NCI-H2029 treated with DMSO at 0.1 percent for 48 hours (cell line): ENCODE measurements around the gene OR6M1.

Experiments
- DNase-seq: peaks from one replicate; lab custom pipeline; 2025; lab: John Stamatoyannopoulos, UW

OR6M1 gene

DNA sequence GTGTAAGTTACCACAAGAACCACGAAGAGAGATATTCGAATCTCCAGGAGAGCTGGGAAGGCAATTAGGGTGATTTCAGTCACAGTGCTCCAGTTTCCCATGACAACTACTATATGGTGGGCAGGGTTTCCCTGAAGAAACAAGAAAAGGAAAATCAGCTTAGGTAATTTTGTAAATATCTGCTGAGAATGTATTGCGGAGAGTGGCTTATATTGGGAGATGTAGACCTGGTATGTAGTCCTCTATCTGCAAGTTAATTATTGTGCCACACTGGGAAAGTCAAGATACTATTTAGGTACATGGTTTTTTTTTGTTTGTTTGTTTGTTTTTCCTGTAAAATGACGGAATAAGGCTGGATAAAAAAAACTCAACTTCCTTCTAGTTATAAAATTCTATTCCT is at the start of gene OR6M1:
OR6M1 (minus strand) TSS at position 101 of the 400 bp plus-strand sequence; CDS start at position 101, 0 bp downstream.
- no peak for DNase-seq

- DNase-seq: no peak
These were observed 46.9 kb upstream of the OR6M1 start for GRCh38 chr11:123853038-123853437.

GRCh38 chr11:123852321-123852720 is 46.2 kb upstream of the OR6M1 start:
- no peak for DNase-seq

DNA sequence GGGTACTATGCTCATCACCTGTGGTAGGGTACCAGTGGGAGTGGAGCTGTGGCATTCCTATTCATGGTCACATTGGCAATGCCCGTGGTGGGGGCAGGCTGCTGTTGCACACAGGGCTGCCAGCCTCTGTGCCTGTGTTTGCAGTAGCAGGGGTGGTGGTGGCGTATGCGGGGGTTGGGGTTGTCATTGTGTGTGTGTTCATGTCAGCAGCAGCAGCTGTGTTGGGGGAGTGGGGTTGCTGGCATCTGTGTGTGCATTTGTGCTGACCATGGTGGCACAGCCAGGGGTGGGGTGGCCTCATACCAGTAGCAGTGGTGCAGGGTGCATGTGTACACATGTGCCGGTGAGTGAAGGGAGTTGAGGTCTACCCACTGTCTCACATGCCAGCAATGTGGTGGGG is 45.0 kb upstream of the OR6M1 start:
- no peak for DNase-seq

GRCh38 chr11:123841174-123841573 is 35.0 kb upstream of the OR6M1 start:
- DNase-seq: no peak

- no peak for DNase-seq
These were observed 33.0 kb upstream of the OR6M1 start for GRCh38 chr11:123839131-123839530.

DNA sequence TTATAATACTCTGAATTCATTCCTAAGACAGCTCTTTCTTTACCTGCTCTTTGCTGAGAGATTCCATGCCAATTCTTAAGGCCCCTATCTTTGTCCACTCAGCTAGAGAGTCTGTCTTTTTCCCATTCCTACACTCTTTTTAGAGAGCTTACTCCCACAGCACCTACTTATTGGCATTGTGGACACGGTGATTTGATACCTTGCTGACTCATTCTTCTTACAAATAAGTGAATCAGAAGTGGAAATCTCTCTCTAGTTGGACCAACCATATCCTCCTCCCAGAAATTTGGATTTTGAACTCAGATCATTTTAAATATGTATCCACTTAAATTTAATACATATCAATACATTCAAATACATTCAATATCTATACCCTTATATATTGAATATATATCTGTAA is 32.5 kb upstream of the OR6M1 start:
- no peak for DNase-seq

- DNase-seq: no peak
These were observed 32.0 kb upstream of the OR6M1 start for GRCh38 chr11:123838199-123838598.

GRCh38 chr11:123833095-123833494 is 26.9 kb upstream of the OR6M1 start:
- no peak for DNase-seq

DNA sequence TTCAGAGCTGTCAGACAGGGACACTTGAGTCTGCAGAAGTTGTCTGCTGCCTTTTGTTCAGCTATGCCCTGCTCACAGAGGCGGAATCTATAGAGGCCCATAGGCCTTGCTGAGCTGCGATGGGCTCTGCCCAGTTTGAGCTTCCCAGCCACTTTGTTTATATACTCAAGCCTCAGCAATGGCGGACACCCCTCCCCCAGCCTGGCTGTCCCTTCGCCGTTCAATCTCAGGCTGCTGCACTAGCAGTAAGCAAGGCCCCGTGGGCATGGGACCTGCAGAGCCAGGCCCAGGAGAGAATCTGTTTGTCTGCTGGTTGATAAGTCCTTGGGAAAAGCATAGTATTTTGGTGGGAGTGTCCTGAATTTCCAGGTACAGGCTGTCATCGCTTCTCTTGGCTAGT is 23.6 kb upstream of the OR6M1 start:
- no peak for DNase-seq

DNA sequence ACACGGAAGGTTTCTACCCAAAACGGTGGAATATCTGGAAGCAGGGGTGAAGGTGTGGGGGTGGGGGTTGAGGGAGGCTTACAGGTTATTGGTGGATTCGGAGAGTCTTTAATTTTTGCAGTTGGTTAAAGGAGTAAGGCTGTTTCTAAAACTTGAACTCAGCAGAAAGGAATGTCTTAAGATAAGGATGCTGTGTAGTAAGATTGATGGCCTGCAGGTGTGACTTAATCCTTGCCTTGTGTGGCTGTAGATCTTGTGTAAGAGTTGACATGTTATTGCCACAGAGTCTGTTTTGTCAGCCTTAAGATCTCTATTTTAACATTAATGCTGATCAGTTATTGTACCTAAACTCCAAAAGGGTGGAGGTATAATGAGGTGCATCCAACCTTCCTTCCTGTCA is 16.4 kb upstream of the OR6M1 start:
- no peak for DNase-seq

DNA sequence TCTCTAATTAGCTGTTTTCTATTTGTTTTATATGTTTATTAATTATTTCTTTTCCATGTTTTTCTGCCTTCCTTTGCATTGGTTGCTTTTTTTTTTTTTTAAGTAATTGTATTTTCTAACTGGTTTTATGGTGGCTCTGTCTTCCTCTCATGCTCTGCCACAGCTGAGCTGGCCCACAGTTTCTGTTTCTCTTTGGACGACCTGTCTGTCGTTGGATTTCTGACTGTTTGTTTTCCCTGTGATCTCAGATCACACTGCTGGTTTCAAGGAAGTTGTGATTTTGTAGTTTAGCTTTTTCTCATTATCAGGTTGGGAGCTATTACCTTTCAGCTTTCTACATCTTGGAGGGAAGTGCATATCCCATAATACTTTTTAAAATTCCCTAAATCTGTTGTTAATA is 15.9 kb upstream of the OR6M1 start:
- DNase-seq: no peak

GRCh38 chr11:123815122-123815521 is 9.0 kb upstream of the OR6M1 start:
- no peak for DNase-seq

- DNase-seq: no peak
These were observed 4.4 kb downstream of the OR6M1 start for GRCh38 chr11:123801765-123802164.

DNA sequence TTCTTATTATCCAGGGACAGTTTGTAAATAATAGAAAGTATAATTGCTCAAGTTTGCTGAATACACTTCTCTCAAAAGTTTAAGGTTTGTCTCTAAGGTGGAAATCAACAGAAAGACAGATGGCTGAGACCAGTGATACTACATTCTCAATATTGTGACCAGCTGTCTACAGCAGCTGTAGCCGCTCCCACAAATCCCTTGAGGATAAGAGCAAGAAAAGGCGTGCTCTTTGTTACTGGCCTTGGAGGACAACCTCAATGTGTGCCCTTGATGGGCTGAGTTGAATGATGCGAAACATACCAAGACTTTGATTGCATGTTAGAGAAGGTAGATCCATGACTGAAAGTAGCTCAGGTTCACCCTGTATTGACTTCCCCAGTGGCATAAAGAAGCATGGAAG is 6.1 kb downstream of the OR6M1 start:
- DNase-seq: no peak

DNA sequence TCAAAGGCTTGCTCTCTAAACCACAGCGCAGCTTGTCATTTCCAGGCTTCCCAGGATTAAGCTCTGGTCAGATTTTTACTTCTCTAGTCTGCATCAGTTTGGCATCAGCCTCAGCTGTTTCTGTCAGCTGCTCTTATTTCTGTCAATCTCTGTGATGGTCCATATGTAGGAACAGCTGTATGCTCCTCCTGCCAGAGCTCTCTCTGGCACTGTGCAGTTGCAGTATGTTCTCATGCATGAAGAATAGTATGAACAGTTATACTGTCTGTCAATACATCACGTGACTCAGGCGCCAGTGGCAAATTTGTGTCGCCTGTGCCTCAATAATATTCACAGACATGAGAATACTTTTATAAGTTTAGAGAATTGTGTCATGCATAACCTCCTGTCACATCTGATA is 6.7 kb downstream of the OR6M1 start:
- DNase-seq: no peak

- no peak for DNase-seq
These were observed 7.5 kb downstream of the OR6M1 start for GRCh38 chr11:123798513-123799252.

DNA sequence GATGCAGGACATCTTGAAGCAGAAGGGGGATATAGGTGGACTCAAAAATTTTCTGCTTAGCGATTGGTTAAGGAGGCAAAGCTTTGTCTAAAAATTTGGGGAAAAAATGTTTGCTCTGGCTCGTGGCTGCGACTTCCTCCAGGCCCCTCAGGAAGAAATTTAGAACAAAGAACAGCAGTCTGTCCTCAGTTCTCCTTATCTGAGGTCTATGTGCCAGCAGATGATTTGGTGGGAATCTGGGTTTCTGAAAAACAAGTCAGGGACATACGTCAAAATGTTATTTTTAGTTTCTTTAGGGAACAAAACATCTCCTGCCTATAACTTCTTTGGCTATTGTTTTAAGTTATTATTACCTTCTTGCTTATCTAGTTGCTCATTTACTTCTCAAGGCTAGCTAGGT is 8.1 kb downstream of the OR6M1 start:
- no peak for DNase-seq

GRCh38 chr11:123797541-123797940 is 8.6 kb downstream of the OR6M1 start:
- no peak for DNase-seq

DNA sequence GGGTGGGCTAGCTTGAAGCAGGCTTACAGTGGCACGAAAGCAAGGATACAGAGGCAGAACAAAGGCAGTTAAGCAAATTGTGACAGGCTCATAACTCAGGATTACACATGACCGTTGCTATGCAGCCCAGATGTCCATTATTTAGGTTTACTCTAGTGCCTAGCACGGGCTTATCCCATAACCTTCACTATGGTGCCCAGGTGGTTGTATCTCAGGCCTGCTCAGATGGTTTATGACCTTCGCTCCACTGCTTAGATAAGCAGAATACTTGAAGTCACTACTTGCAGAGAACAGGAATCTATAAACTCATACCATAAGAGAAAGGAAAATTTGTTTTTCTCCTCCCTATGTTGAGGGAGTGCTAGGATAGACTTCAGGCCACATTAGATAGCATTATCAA is 9.0 kb downstream of the OR6M1 start:
- peak; percentile 19 for DNase-seq

- no peak for DNase-seq
These were observed 9.9 kb downstream of the OR6M1 start for GRCh38 chr11:123796226-123796625.

DNA sequence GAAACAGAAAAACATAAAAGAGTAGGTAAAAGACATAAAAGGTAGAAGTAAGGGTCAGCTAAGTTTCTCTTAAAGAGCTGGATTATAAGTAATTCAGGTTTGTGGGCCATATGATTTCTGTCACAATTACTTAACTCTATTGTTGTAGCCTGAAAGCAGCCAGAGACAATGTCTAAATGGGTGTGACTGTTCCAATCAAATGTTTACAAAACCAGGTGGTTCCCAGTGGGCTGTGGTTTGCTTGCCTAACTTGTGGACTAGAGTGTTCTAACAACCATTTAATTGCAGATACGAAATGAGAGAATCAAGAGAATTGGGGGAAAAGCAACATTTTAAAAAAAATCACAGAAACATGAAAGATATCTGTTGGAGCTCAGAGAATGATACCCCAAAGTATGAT is 22.6 kb downstream of the OR6M1 start:
- no peak for DNase-seq

- DNase-seq: no peak
These were observed 27.6 kb downstream of the OR6M1 start for GRCh38 chr11:123778511-123778910.
